Measurements from ENCODE around the gene COLGALT1.

DNA sequence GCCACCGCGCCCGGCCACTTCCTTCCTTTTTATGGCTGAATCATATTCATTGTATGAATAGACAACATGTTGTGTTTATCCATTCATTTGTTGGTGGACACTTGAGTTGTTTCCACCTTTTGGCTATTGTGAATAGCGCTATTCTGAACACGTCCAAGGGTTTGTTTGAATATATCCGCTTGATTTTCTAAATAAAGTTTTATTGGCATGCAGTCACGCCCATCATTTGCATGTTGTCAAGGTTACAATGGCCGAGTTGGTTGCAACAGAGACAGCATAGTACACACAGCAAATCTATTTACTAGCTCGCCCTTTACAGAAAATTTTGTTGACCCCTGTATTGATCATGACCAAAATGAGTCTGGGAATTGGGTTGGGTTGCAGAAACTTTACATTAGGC, 43.5 kb downstream of the COLGALT1 start:
- TF ChIP-seq POLR2AphosphoS5 (IDR thresholded peaks at IDR 0.05; ENCODE audit: low read depth, low read length): no peak
- no peak for TF ChIP-seq REST (IDR thresholded peaks at IDR 0.05; ENCODE audit: insufficient read depth in 1 of 2, low read depth in 2 of 2, low read length in 2 of 2)
- no peak for TF ChIP-seq TAF1 (IDR thresholded peaks at IDR 0.05; ENCODE audit: borderline replicate concordance, insufficient read depth, low read length)
- TF ChIP-seq SIN3A (IDR thresholded peaks at IDR 0.05; ENCODE audit: borderline replicate concordance, insufficient read depth, low read length): no peak

Measured in PFSK-1 (cell line).